GM19099 (cell line): ENCODE data around the gene PTPN18.
A peak's percentile ranks its signal among the peaks of the same experiment; 100 is the strongest.

ENCODE experiments used
- POLR2A ChIP-seq: IDR thresholded peaks from 3 replicates; pipeline ENCODE4 v1.6.1; 2011; ENCODE audit warnings: low read depth; ENCODE audit not compliant: insufficient read length; ENCODE audit errors: extremely low read depth

PTPN18 gene

DNA sequence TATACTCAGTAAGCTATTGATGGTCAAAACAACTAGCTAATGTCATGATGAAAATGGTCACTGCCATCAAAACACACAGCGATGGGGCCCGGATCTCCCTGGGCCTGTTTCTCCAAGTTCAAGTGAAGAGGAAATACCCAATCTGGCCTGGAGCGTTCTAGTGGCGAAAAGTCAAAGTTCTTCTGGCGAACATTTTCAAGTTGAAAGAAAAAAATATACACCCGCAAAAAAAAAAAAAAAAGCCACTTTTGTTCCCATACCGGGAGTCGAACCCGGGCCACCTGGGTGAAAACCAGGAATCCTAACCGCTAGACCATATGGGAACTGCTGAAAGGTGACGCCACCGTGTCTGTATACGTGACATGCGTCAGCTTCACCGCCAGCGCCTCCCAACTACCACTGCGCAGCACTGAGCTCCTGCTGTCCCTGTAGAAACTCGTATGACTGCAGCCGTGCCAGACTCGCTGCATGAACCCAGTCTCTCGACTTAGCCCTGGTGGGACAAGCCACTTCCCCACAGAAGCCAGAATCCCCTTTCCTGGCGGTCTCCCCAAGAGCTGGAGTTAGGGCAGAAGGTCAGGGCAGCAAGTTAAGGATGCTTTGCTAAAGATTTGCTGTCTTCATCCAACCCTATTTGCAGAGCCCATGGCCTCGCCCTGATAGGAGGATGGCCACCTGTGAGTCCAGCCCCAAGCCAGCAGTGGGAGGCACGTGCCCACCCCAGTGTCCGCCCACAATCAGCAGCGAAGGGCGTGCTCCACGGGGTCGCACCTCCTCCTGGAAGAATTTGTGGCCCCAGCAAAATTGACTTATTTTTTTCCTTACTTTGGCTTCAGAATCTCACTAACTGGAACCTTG is 18.8 kb upstream of the PTPN18 start:
- TF ChIP-seq POLR2A = peak; percentile 58

DNA sequence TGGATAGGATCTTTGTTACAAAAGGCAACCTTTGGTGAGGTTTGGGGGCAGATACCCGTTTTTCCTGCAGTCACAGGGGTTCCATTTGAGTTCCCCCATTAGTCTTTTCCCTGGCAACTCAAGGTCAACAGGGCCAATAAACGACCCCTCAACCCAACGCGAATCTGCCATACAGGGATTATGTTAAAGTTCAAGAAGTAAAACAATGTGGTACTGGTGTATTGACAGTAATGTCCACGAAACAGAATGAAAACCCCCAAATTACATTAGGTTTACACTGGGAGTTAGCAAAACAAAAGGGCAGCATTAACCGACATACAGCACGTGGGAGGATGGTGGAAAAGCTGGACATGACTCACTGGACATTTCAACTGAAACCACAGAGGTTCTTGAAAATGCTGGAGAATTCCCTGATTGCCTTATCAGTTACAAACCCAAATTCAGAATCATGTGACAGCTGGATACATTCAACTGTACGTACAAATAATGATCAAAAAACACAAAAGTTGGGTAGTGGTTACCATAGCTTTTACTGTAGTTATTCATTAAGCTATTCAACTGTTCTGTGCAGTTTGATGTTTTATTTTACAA is 18.0 kb upstream of the PTPN18 start:
- no peak for TF ChIP-seq POLR2A

DNA sequence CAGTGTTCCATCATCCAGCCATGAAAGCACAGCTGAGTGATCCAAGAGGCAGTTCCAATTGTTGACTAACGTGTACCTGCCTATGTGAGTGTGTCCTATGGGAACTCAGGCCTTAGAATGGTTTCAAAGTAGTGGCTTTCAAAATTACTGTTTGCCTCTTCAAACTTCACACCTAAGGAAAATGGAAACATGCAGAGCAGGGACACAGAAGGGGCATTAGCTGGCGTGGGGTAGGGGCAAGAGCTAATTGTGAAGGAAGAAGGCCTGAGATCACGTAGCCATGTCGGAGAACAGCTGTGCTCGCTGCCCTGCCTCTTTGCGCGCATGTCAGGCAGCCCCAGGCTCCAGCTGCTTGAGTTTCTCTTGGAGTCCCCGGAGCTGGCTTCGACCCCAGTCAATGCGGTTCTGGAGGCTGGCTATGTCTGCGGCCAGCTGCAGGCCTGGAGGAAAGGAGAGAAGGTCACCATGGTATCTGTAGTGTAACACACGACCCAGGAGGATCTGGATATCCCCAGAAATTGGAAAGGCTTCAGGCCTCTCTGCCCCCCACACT is 17.0 kb upstream of the PTPN18 start:
- TF ChIP-seq POLR2A = no peak

DNA sequence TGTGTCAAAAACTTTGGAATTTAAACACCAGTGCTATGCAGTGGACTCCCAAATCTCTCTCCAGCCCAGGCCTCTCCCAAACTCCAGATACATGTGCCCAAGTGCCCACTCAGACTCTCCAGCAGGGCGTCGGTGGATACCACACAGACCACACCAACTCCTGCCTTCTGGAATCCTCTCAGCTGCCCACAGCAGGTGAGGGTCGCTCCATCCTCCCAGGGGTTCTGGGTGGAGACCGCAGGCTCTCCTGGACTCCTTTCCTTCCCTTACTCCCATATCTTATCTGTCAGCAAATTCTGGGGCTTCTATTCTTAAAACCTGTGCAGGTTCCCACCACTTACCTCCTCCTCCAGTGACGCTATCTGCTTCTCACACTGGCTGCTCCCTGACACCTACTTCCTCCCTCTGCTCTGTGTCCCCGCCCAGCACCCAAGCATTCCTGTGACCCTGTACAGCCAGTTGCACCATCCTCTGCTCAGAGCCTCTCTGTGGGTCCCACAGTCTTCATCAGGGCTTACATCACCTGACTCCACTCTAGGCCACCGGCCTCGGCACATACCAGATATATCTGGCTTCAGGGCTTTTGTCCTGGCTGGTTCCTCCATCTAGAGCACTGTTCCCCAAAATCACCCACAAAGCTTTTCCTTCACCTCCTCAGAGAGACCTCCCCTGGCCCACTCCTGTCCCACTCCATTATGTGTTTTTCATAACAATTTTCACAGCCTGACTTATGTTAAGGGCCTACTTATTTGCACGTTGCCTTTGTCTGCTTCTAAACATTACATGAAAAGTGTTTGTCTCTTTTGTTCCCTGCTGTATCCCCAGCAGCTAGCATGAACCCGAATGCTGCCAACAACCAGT is 15.7 kb upstream of the PTPN18 start:
- no peak for TF ChIP-seq POLR2A

DNA sequence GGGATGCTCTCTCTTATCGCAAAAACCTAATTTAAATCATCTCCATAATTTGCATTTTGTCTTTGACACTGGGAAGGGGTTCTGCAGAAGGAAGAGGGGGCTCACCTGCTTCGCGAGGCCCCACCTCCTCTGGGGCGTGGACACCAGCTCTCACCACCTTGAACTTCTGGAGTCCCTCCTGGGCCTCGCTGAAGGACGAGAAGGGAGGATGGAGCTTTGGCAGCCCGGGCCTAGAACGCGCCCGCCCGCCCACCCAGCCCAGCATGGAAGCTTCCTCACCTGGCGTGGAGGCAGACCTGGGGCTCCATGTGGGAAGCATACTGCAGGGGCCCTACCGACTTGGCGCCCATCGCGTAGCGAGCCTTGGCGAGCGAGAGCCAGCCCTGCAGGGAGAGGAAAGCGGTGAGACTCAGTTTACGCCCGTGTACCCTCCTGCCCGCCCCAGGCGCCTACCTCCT is 14.3 kb upstream of the PTPN18 start:
- no peak for TF ChIP-seq POLR2A

DNA sequence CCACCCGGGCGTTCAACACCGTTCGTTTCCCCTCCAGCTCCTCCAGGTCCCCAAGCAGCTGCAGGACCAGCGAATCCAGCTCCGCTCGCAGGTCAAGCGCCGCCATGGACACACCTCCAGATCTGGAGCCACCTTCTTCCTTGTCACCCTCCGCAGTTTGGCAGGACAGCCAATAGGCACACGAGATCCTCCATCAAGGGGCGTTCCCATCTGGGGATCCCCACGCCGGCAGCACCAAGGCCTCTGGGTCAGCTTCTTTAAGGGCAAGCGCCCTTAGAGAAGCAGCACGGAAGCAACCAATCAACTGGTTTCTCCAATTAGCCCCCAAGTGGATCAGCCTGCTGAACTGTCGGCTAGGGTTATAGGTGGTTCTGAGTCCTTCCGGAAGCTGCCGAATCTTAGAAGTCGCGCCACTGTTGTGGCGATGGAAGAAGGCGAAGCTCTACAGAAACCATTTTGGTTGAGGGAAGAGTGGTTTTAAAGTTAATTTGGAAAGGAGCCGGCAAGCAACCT is 13.8 kb upstream of the PTPN18 start:
- peak; percentile 66 for TF ChIP-seq POLR2A

DNA sequence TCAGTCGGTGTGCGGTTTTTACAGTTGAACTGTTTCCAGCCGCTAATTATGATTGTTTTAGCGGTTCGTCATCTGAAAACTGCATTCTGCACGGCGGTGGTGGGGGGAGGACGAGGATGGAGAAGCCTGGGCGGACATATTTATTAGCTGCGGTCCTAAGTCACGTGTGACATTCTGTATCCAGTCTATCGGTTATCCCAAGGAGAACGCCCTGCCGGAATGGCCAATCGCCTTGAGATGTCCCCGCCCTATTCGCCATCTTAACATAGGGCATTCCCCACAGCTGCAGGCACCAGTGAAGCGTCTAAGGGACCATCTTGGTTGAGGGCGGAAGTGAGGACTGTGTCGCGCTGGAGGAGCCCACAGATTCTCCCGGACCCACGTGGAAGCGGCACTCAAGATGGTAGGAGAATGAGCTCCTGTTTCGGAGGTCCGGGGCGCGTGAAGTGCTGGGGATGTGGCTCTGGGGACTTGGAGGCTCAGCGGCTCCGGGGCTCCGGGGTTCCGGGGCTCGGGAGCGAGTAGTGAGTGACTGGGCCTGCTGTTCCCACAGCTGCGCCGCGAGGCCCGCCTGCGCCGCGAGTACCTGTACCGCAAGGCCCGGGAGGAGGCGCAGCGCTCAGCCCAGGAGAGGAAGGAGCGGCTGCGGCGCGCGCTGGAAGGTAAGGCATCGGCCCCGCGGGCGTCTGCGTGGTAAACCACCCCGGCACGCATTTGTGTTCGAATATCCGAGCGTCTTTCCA is 13.2 kb upstream of the PTPN18 start, which contains the start of gene IMP4:
Gene IMP4 (plus strand): TSS at position 365 of the 743 bp plus-strand sequence. CDS start 36 bp downstream, at position 401.
- peak; percentile 71 for TF ChIP-seq POLR2A

DNA sequence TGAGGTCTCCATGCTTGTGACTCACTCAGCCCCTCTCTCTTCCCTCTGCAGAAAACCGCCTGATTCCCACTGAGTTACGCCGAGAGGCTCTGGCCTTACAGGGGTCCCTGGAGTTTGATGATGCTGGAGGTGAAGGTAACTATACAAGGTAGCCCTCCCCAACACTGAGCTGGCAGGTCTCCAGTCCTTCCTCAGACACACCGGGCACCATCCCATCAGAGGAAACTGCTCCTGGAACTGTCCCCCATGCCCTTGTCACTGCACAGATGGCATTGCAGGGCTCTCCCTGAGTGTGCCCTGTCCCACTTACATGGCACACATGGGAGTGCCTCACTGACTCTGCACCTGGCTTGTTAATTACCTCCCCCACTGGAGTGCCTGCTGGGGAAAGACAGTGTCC is 11.3 kb upstream of the PTPN18 start:
- TF ChIP-seq POLR2A = no peak

DNA sequence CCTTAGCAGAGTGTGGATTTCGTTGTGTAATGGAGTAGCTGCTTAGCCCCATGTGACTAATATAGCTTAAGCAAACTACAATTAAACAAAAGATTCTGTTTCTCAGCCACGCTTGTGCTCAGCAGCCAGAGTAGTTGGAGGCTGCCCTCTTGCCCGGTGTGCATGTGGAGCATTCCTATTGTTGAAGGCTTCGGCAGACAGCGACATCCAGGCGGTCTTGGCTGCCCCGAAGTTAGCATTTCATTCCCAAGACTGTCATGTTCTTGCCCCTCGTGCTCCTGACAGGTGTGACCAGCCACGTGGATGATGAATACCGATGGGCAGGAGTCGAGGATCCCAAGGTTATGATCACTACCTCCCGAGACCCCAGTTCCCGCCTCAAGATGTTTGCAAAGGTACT is 10.8 kb upstream of the PTPN18 start:
- TF ChIP-seq POLR2A = no peak

DNA sequence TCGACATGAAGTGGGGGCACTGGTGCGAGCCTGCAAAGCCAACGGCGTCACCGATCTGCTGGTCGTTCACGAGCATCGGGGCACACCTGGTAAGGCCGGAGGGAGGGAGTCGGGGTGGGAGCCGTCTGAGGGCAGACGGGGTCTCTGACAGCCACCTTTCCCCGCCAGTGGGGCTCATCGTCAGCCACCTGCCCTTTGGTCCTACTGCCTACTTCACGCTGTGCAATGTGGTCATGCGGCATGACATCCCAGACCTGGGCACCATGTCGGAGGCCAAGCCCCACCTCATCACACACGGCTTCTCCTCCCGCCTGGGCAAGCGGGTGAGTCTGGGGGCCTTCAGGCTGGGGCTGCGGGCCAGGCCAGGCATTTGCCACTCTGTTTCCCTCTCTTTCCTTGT is 10.2 kb upstream of the PTPN18 start:
- TF ChIP-seq POLR2A = no peak

DNA sequence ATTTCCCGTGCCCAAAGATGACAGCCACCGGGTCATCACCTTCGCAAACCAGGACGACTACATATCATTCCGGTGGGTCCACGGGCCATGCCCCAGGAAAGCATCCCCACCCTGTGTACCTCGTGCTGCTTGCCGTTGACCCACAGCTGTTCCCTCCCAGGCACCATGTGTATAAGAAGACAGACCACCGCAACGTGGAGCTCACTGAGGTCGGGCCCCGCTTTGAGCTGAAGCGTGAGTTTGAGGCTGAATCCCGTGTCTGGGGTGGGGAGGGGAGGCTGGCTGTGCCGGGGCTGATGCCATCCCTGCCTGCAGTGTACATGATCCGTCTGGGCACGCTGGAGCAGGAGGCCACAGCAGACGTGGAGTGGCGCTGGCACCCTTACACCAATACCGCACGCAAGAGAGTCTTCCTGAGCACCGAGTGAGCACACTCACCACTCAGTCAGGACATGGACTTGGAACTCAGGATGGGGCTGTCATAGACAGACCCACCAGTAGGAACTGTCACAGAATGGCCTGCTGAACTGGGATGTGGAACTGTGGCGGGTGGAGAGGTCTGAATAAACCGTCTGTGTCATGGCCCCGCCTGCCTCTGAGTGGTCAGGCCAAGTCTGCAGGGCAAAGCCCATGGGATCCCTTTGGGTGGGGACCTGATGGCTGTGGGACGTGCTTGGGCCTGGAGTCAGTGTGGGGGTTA is 9.7 kb upstream of the PTPN18 start:
- TF ChIP-seq POLR2A = no peak

DNA sequence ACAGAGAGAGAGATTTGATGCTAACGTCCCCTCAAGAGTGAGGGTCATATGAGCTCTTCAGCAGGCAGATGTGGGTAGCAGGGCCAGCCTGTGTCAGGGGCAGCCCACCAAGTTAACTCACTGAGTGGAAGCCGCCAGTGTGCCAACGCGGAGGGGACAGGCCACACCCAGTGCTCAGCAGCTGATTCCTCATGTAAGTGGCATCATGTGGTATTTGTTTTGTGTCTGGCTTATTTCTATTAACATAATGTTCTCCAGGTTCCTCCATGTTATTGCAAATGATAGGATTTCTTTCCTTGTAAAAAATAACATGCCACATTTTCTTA is 9.2 kb upstream of the PTPN18 start:
- TF ChIP-seq POLR2A = no peak

DNA sequence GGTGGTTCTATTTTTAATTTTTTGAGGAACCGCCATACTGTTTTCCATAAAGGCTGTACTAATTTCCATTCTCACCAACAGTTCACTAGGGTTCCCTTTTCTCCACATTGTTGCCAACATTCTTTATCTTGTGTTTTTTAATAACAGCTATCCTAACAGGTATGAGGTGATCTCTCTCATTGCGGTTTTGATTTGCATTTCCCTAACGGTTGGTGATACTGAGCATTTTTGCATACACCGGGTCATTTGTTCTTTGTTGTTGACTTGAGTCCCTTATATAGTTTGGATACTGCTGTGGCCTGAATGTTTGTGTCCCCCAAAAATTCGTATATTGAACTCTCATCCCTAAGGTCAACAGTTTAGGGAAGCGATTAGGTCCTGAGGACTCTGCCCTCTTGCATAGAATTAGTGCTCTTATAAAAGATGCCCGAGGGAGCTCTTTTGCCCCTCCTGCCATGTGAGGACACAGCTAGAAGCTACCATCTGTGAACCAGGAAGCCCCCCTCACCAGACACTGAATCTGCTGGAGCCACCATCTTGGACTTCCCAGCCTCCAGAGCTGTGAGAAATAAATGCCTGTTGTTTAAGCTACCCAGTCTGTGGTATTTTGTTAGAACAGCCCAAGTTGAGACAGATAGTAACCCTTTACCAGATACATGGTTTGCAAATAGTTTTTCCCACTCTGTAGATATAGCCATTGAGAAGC is 8.5 kb upstream of the PTPN18 start:
- TF ChIP-seq POLR2A = no peak

DNA sequence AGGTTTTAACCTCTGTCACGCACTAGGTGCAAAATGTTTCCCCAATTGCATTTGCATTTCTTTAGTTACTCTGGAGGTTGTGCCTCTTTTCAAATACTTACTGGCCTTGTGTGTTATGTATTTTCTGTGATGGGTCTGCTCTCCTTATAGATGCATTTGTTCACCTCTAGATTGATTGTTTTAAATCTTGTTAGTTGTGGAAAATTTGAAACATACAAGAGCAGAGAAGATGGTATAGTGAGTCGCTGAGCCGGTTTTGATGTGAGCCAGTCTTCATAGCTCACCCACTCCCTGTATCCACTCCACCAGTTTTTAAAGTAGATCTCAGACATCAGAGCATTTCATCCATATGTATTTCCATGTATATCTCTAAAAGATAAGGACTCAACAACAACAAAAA is 6.7 kb upstream of the PTPN18 start:
- TF ChIP-seq POLR2A = no peak

DNA sequence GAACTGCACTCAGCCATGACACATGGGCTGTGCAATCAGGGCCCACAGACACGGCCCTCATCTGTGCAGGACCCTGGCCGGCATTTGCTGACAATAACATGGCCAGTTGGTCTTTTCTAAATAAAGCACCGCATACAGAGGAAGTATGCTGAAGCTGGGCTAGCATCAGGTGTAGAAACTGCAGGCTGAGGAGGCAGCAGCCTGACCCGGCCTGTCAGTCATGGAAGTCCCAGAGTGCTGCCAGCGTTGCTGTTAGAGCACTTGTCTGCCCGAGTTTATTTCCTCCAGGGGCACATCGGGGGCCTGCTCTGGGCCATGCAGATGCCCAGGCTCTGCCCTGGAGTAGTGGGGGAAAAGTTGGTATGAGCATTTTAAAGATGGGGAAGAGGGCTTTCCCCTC is 4.1 kb upstream of the PTPN18 start:
- TF ChIP-seq POLR2A = no peak
